ENCODE results near the gene C19orf25.
A peak's percentile ranks its signal among the peaks of the same experiment; 100 is the strongest.

C19orf25 gene

DNA sequence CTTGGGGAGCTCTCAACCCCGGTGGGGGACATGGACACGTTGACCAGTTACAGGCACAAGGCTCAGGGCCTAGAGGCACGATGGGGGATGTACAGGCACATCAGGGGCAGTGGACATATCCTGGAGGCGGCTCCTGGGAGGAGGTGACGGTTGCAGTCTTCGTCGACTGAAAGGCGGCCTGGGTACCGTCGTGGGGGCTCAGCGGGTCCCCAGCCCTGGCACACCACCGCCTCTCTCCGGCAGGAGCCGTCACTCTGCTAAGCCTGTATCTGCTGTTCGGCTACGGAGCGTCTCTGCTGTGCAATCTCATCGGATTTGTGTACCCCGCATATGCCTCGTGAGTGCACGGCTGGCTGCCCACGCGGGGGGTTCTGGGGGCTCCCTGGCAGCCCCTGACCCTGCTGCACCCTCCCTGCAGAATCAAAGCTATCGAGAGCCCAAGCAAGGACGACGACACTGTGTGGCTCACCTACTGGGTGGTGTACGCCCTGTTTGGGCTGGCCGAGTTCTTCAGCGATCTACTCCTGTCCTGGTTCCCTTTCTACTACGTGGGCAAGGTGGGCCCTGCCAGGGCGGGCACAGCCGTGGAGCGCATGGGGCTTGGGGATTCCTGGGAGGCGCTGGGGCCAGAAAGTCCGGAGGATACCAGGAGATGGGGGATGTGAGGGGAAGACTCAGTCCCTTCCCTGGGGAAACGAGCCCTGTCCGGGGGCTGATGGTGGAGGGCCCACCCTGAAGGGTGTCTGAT lies 16.2 kb upstream of the C19orf25 start:
- no peaks in the 10 kb centered on the region; the same call in 1 of the 2 replicates for H3K4me1 ChIP-seq (ENCODE audit: control insufficient read depth, insufficient read depth, low read length)
- H3K27me3 ChIP-seq (ENCODE audit: control insufficient read depth, insufficient read depth, low read length) = peaks cover 4% of the 10 kb centered on the region; the same call in 1 of the 2 replicates
- no peaks in the 10 kb centered on the region for H3K9me3 ChIP-seq (ENCODE audit: control insufficient read depth, insufficient read depth, low read length)
- H3K36me3 ChIP-seq (ENCODE audit: control insufficient read depth, insufficient read depth, low read length) = no peaks in the 10 kb centered on the region
- no peak overlapping the region for H3K4me3 ChIP-seq (ENCODE audit: low read length)
- no CpG with 5 or more reads among the region's 37 CpGs for WGBS (ENCODE audit: insufficient coverage, insufficient read length)
- no peak for DNase-seq (ENCODE audit: low read depth, low spot score)
- no peak overlapping the region for H3K27ac ChIP-seq (ENCODE audit: low read length)

GRCh38 chr19:1494115-1494815 lies 15.2 kb upstream of the C19orf25 start:
- no CpG with 5 or more reads among the region's 15 CpGs for WGBS (ENCODE audit: insufficient coverage, insufficient read length)
- no peak for DNase-seq (ENCODE audit: low read depth, low spot score)
- Histone ChIP-seq H3K4me1 (ENCODE audit: control insufficient read depth, insufficient read depth, low read length) (no peaks in the 10 kb centered on the region; the same call in 1 of the 2 replicates), H3K9me3 (ENCODE audit: control insufficient read depth, insufficient read depth, low read length) (no peaks in the 10 kb centered on the region), H3K27ac (ENCODE audit: low read length) (no peak overlapping the region), H3K4me3 (ENCODE audit: low read length) (no peak overlapping the region), H3K36me3 (ENCODE audit: control insufficient read depth, insufficient read depth, low read length) (no peaks in the 10 kb centered on the region), H3K27me3 (ENCODE audit: control insufficient read depth, insufficient read depth, low read length) (peaks cover 4% of the 10 kb centered on the region; the same call in 1 of the 2 replicates)

GRCh38 chr19:1492474-1493006 lies 13.5 kb upstream of the C19orf25 start:
- WGBS (ENCODE audit: insufficient coverage, insufficient read length) = no CpG with 5 or more reads among the region's 10 CpGs
- Histone ChIP-seq H3K27ac (ENCODE audit: low read length) (no peak overlapping the region), H3K27me3 (ENCODE audit: control insufficient read depth, insufficient read depth, low read length) (peaks cover 4% of the 10 kb centered on the region; the same call in 1 of the 2 replicates), H3K4me1 (ENCODE audit: control insufficient read depth, insufficient read depth, low read length) (no peaks in the 10 kb centered on the region; the same call in 1 of the 2 replicates), H3K4me3 (ENCODE audit: low read length) (no peak overlapping the region), H3K36me3 (ENCODE audit: control insufficient read depth, insufficient read depth, low read length) (no peaks in the 10 kb centered on the region), H3K9me3 (ENCODE audit: control insufficient read depth, insufficient read depth, low read length) (no peaks in the 10 kb centered on the region)
- DNase-seq (ENCODE audit: low read depth, low spot score) = no peak

- WGBS (ENCODE audit: insufficient coverage, insufficient read length) = no CpG with 5 or more reads among the region's 12 CpGs
- Histone ChIP-seq H3K9me3 (ENCODE audit: control insufficient read depth, insufficient read depth, low read length) (no peaks in the 10 kb centered on the region), H3K27me3 (ENCODE audit: control insufficient read depth, insufficient read depth, low read length) (peaks cover 4% of the 10 kb centered on the region; the same call in 1 of the 2 replicates), H3K4me1 (ENCODE audit: control insufficient read depth, insufficient read depth, low read length) (no peaks in the 10 kb centered on the region; the same call in 1 of the 2 replicates), H3K4me3 (ENCODE audit: low read length) (no peak overlapping the region), H3K36me3 (ENCODE audit: control insufficient read depth, insufficient read depth, low read length) (no peaks in the 10 kb centered on the region), H3K27ac (ENCODE audit: low read length) (no peak overlapping the region)
- DNase-seq (ENCODE audit: low read depth, low spot score) = no peak
These were observed 12.8 kb upstream of the C19orf25 start for GRCh38 chr19:1491849-1492170.

DNA sequence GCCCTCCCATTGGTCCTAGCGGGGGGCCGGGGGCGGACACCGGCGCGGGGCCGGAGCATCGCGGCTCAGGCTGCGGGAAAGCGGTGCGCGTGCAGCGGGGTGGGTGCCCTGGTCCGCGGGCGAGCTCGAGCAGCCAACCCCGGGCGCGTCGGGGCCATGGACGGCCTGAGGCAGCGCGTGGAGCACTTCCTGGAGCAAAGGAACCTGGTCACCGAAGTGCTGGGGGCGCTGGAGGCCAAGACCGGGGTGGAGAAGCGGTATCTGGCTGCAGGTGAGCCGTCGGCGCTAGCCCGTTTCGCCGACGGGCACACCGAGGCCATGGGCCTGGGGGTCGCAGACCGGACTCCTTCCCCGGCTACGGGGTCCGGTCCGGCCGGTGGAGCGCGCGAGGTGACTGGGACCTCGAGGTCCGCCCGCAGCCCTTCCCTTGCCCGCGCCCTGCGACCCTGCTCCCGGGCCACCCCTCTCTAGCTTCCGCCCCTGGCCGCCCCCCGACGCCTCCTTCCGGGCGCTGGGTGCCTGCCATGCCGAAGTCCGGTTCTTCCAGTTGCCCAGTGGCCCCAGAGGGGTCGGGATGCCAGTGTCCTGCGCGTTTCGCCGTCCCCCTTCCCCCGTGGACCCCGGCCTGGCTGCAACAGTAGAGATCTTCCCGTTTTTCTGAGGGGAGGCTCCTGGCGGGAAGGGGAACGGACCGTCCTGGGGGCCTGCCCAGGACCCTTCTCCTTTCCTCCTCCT lies 12.3 kb upstream of the C19orf25 start, which contains the start of gene REEP6:
Gene REEP6 (plus strand): TSS at position 68 of the 735 bp plus-strand sequence. CDS start 89 bp downstream, at position 157.
- WGBS (ENCODE audit: insufficient coverage, insufficient read length) = no CpG with 5 or more reads among the region's 73 CpGs
- Histone ChIP-seq H3K27me3 (ENCODE audit: control insufficient read depth, insufficient read depth, low read length) (peaks cover 4% of the 10 kb centered on the region; the same call in 1 of the 2 replicates), H3K4me1 (ENCODE audit: control insufficient read depth, insufficient read depth, low read length) (no peaks in the 10 kb centered on the region), H3K4me3 (ENCODE audit: low read length) (peak within 1 kb of the TSS; percentile 70; the same call in 1 of the 2 replicates), H3K9me3 (ENCODE audit: control insufficient read depth, insufficient read depth, low read length) (no peaks in the 10 kb centered on the region), H3K36me3 (ENCODE audit: control insufficient read depth, insufficient read depth, low read length) (no peaks in the 10 kb centered on the region), H3K27ac (ENCODE audit: low read length) (no peak within 1 kb of the TSS)
- no peak for DNase-seq (ENCODE audit: low read depth, low spot score)

DNA sequence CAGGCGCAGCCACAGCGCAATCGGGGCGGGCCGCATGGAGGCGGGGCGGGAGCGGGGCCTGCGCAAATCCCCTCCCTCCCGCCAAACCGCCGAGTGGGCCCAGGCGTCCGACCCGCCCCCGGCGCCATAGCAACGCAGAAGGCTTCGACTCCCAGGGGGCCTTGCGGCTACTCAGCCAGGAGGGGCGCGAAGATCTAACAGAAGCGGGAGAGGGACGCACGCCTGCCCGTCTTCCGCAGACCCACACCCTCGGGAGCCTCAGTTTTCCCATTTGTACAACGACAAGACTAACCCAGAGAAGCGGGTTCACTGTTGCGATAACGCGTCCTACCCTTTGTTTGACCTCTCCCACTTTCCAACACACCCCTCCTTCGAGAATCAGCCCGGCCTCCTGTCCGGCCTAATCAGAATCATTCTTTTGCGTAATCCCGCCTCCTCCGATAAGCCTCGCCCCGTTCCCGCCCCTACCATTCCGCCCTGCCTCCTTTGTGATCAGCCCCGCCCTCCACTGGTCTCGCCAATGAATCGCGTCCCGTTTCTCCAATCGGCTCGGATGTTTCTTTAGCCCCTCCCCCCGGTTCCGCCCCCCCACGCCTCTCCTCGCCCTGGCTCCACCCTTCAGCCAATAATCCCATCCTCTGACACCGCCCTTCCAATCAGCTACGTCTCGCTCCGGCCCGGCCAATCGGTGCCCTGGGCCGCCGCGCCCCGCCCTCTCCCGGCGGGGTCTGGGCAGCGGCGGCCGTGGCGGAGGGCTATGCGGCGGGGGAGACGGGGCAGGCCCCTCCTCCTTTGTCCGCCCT lies 11.5 kb upstream of the C19orf25 start, which contains the start of gene PCSK4:
Gene PCSK4 (minus strand): TSS at position 40 of the 803 bp plus-strand sequence. CDS start 4 bp downstream, at position 36.
- Histone ChIP-seq H3K4me3 (ENCODE audit: low read length) (peak within 1 kb of the TSS; percentile 70; the same call in 1 of the 2 replicates), H3K36me3 (ENCODE audit: control insufficient read depth, insufficient read depth, low read length) (no peaks in the 10 kb centered on the region), H3K9me3 (ENCODE audit: control insufficient read depth, insufficient read depth, low read length) (no peaks in the 10 kb centered on the region), H3K4me1 (ENCODE audit: control insufficient read depth, insufficient read depth, low read length) (no peaks in the 10 kb centered on the region), H3K27ac (ENCODE audit: low read length) (no peak within 1 kb of the TSS), H3K27me3 (ENCODE audit: control insufficient read depth, insufficient read depth, low read length) (peaks cover 4% of the 10 kb centered on the region; the same call in 1 of the 2 replicates)
- peak; percentile 85 for DNase-seq (ENCODE audit: low read depth, low spot score)
- WGBS (ENCODE audit: insufficient coverage, insufficient read length) = no CpG with 5 or more reads among the region's 74 CpGs

- Histone ChIP-seq H3K9me3 (ENCODE audit: control insufficient read depth, insufficient read depth, low read length) (no peaks in the 10 kb centered on the region), H3K27me3 (ENCODE audit: control insufficient read depth, insufficient read depth, low read length) (peaks cover 4% of the 10 kb centered on the region; the same call in 1 of the 2 replicates), H3K4me1 (ENCODE audit: control insufficient read depth, insufficient read depth, low read length) (no peaks in the 10 kb centered on the region), H3K36me3 (ENCODE audit: control insufficient read depth, insufficient read depth, low read length) (no peaks in the 10 kb centered on the region), H3K4me3 (ENCODE audit: low read length) (peak overlapping the region; percentile 60; the same call in 1 of the 2 replicates), H3K27ac (ENCODE audit: low read length) (no peak overlapping the region)
- no peak for DNase-seq (ENCODE audit: low read depth, low spot score)
- WGBS (ENCODE audit: insufficient coverage, insufficient read length) = no CpG with 5 or more reads among the region's 37 CpGs
These were observed 10.7 kb upstream of the C19orf25 start for GRCh38 chr19:1489463-1490310.

DNA sequence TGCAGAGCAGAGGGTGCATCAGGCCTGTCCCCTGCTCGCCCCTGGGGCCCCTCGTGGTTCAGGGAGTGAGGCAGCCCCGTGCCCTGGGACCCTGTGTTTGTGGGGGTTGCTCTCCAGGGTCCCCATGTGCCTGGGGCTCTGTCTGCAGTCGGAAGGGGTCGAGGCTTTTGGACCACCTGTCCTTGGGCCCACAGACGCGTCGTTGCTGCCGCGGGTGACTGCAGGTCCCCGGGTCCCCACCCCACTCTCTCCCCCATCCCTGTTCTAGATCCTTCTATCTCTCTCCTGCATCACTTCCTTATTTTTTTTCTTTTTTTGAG lies 9.2 kb upstream of the C19orf25 start:
- no peaks in the 10 kb centered on the region for H3K9me3 ChIP-seq (ENCODE audit: control insufficient read depth, insufficient read depth, low read length)
- peaks cover 4% of the 10 kb centered on the region; the same call in 1 of the 2 replicates for H3K27me3 ChIP-seq (ENCODE audit: control insufficient read depth, insufficient read depth, low read length)
- WGBS (ENCODE audit: insufficient coverage, insufficient read length) = no CpG with 5 or more reads among the region's 11 CpGs
- peaks cover under 1% of the 10 kb centered on the region; the same call in 1 of the 2 replicates for H3K36me3 ChIP-seq (ENCODE audit: control insufficient read depth, insufficient read depth, low read length)
- no peak overlapping the region for H3K27ac ChIP-seq (ENCODE audit: low read length)
- no peaks in the 10 kb centered on the region for H3K4me1 ChIP-seq (ENCODE audit: control insufficient read depth, insufficient read depth, low read length)
- DNase-seq (ENCODE audit: low read depth, low spot score) = no peak
- no peak overlapping the region for H3K4me3 ChIP-seq (ENCODE audit: low read length)

Data from iPS DF 6.9 (cell line).